Fibroblast of skin of right quadriceps (primary cell): ENCODE results near the gene KRTAP23-1.

Source experiments
- DNase-seq: peaks from one replicate; pipeline ENCODE4 v3.0.0-alpha.2; 2013

Gene KRTAP23-1

DNA sequence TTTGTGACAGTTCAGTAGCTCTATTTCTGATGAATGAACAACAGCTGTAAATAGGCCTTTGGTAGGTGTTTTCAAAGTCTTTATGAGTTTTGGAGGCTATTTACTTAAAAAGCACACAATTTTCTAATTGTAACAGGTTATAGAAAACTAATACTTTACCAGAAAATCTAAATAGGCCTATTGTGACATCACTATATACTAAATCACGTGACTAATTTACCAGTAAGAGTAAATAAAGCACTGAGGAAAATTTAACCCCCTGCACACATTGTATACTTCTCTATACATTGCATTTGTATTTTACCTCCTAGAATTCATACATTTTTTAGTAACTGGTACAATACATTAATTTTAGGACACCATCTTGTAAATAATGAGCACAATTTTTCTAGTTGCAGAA lies 43.3 kb downstream of the KRTAP23-1 start:
- no peak for DNase-seq
